Occipital lobe (tissue), 2 donors: ENCODE measurements around the gene PCDHGC5. TPM values are rescaled to one million over a fixed set of nuclear protein-coding genes. Genes with fewer than 3 reads are reported as not detected.

Source experiments
- DNase-seq: peaks from one replicate; lab custom pipeline; 2025; lab: John Stamatoyannopoulos, UW
- total RNA-seq: library from RNA; depleted of rRNA; stranded (reverse); fragments of >200 nt; gene quantifications from one replicate; pipeline ENCODE4 v1.2.3, GENCODE V29; 2014

Gene PCDHGC5
- total RNA-seq, 1 donor from 2014 or later = 6.2 TPM

GRCh38 chr5:141529873-141530272, 41.0 kb downstream of the PCDHGC5 start:
- DNase-seq = no peak

GRCh38 chr5:141532726-141533125, 43.8 kb downstream of the PCDHGC5 start:
- DNase-seq = no peak

- DNase-seq = no peak
Observed at GRCh38 chr5:141533897-141534296, 45.0 kb downstream of the PCDHGC5 start.

GRCh38 chr5:141534492-141535213, 45.8 kb downstream of the PCDHGC5 start:
- DNase-seq = no peak

Other genes starting within 250 kb of the PCDHGC5 start
- 22.1 TPM for gene PCDHB15, start 243.7 kb upstream of the PCDHGC5 start, total RNA-seq
- gene SLC25A2, start 185.0 kb upstream of the PCDHGC5 start, total RNA-seq = not detected
- 127 TPM for gene TAF7, start 168.3 kb upstream of the PCDHGC5 start, total RNA-seq
- 4.8 TPM for gene PCDHGA1, start 158.6 kb upstream of the PCDHGC5 start, total RNA-seq
- gene PCDHGA2, start 150.3 kb upstream of the PCDHGC5 start, total RNA-seq = 6.9 TPM
- gene PCDHGA3, start 145.3 kb upstream of the PCDHGC5 start, total RNA-seq = 4.7 TPM
- gene PCDHGB1, start 139.0 kb upstream of the PCDHGC5 start, total RNA-seq = 7.8 TPM
- gene PCDHGA4, start 134.1 kb upstream of the PCDHGC5 start, total RNA-seq = 8.4 TPM
- 8.3 TPM for gene PCDHGB2, start 129.1 kb upstream of the PCDHGC5 start, total RNA-seq
- gene PCDHGA5, start 124.9 kb upstream of the PCDHGC5 start, total RNA-seq = 6.6 TPM
- gene PCDHGB3, start 118.8 kb upstream of the PCDHGC5 start, total RNA-seq = 12.3 TPM
- 12.3 TPM for gene PCDHGA6, start 115.2 kb upstream of the PCDHGC5 start, total RNA-seq
- 8.4 TPM for gene PCDHGA7, start 106.3 kb upstream of the PCDHGC5 start, total RNA-seq
- gene PCDHGB4, start 101.4 kb upstream of the PCDHGC5 start, total RNA-seq = 12.9 TPM
- 8.0 TPM for gene PCDHGA8, start 96.4 kb upstream of the PCDHGC5 start, total RNA-seq
- gene PCDHGB5, start 91.1 kb upstream of the PCDHGC5 start, total RNA-seq = 18.1 TPM
- gene PCDHGA9, start 86.3 kb upstream of the PCDHGC5 start, total RNA-seq = 11.9 TPM
- gene PCDHGB6, start 81.1 kb upstream of the PCDHGC5 start, total RNA-seq = 12.8 TPM
- gene PCDHGA10, start 76.1 kb upstream of the PCDHGC5 start, total RNA-seq = 12.0 TPM
- gene PCDHGB7, start 71.4 kb upstream of the PCDHGC5 start, total RNA-seq = 15.6 TPM
- 16.4 TPM for gene PCDHGA11, start 68.0 kb upstream of the PCDHGC5 start, total RNA-seq
- gene PCDHGA12, start 58.6 kb upstream of the PCDHGC5 start, total RNA-seq = 6.9 TPM
- gene PCDHGC3, start 13.1 kb upstream of the PCDHGC5 start, total RNA-seq = 35.6 TPM
- 91.2 TPM for gene PCDHGC4, start 4.1 kb upstream of the PCDHGC5 start, total RNA-seq
- 18.4 TPM for gene DIAPH1, start 129.9 kb downstream of the PCDHGC5 start, total RNA-seq
- gene HDAC3, start 147.8 kb downstream of the PCDHGC5 start, total RNA-seq = 46.5 TPM
- gene RELL2, start 147.9 kb downstream of the PCDHGC5 start, total RNA-seq = 8.4 TPM
- 3.0 TPM for gene FCHSD1, start 162.3 kb downstream of the PCDHGC5 start, total RNA-seq
- 3.3 TPM for gene ARAP3, start 193.1 kb downstream of the PCDHGC5 start, total RNA-seq